ENCODE data around the gene NUP98.
"Not testable (repeated sequence)": the region's sequence is repeated elsewhere in the genome, so short reads cannot be mapped to it uniquely, and the experiment has no call there.

Gene NUP98

DNA sequence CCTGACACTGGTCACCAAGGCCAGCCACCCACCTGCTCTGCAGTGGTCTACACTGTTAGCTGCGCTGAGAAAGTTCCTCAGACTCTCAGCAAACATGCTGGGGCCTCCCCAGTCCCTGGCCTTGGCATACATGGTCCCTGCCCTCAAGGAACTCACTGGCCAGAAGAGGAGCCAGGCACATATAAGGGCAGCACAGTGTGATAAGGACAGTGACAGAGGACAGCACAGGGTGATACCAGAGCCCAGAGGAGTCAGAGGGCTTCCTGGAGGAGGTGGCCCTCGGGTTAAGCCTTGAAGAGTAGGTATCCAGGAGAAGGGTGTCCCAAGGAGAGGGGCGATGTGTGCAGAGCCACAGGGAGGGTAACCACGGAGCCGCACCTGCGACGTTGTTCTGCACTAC is 151.8 kb downstream of the NUP98 start:
- in situ Hi-C loops (cut with MboI; ENCODE audit: low sequenced_read_pairs): no loop called here

DNA sequence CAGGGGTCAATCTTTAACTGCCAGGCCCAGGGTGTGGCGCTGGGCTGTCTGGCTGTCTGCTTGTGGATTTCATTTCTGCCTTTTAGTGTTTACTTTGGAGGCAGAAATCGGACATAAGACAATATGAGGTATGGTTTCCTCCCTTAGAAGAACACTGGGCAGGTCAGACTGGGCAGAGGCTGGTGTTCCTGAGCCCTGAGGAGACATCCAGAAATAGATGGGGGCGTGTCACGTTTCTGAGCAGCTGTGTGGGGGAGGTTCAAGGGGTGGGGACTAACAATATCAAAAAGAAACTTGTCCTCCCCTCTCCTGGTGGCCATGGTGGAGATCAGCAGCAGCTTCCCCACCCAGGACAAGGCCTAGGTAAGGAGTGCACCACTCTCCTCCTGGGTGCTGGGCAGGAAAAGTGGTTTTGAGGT is 152.5 kb downstream of the NUP98 start, which contains the start of gene ART1:
Gene ART1, plus strand, starts transcription at position 312 of the 419 bp plus-strand sequence. CDS start 14,086 bp downstream, outside the sequence.
- in situ Hi-C loops (cut with MboI; ENCODE audit: low sequenced_read_pairs): no loop called here

DNA sequence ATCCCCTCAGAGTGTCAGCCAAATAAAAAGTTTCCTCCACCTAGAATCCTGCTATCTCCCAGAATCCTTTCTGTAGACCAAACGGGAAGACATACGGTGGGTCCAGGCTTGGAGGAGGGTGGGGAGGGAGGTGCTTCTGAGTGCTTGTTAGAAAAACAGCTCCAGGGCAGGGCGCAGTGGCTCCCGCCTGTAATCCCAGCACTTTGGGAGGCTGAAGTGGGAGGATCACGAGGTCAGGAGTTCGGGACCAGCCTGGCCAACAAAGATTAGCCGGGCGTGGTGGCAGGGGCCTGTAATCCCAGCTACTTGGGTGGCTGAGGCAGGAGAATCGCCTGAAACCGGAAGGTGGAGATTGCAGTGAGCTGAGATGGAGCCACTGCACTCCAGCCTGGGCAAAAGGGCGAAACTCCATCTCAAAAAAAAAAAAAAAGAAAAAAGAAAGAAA is 154.2 kb downstream of the NUP98 start:
- in situ Hi-C loops (cut with MboI; ENCODE audit: low sequenced_read_pairs): not testable (repeated sequence)

DNA sequence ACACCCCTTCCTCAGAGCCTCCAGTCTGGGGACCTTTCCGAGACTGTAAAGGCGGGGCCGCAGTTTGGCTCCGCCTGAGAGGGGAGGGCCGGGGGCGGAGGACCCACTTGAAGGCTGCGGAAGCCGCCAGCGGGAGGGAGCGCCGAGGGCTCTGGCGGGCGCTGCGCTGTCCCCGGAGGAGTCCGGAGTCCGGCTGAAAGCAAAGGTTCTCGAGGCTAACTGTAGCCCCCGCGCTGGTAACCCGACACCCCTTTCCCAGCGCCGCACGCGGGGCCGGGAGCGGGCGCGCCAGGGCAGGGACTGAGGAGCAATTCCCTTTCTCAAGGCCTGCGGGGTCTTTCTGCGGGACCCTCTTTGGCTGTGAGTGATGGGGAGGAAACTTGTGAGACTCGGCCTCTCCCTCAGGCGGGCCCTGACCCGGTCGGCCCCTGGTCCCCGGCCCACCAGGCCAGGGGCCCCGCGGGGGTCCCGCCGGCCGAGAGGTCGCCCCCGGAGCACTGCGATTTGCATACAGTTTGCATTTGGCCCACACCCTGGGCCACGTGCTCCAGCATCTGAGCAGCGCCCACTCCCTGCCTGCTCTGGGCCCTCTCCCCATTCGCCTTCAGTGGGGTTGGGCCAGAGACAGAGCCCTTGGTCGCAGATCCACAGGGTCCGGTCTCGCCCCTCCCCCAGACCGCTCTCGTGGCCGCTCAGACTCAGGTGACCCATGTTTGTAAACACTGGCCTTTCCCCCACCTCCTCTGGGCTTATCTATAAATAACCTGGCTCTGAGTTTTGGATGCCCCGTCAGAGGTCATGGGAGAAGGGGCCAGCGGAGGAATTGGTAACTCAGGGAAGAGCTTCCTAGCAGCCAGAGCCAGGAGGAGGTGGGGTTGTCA is 155.0 kb downstream of the NUP98 start:
- in situ Hi-C loops (cut with MboI; ENCODE audit: low sequenced_read_pairs): no loop called here

DNA sequence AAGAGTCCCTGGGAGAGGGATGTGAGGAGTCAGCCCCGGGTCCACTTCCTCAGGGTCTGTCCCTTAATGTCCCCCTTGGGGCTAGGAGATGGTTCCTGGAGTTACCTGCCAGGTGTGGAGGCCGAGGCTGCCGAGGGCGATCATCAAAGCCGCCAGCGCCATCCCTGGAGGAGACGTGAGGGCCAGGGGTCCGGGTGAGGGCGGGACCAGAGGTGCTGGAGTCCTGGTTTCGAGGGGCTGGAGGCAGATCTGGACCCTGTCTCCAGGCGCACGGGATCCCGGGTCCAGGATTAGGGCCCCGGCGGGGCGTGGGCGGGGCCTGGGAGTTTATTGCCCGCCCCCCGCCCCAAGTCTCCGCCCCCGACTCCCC is 155.7 kb downstream of the NUP98 start, which contains the start of gene ART5:
Gene ART5, minus strand, starts transcription at position 292 of the 370 bp plus-strand sequence. Its CDS starts 130 bp downstream, at position 162.
- in situ Hi-C loops (cut with MboI; ENCODE audit: low sequenced_read_pairs): no loop called here

DNA sequence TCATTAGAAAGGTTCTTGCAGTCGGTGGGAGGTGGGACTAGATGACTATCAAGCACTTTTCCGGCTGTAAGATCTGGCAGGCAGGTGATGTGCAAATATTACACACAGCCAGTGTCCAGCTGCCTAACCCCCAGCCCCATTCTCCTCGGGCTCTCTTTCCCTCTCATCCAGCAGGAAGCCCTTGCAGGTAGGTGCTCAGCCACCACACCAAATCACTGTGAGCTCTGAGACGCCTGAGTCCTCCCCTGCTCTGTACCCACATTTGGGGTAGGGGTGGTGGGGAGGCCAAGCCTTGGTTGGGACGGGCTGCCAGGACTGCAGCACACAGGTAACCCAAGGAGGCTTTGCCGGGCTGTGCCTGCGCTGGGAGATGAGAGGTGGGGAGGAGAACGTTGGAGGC is 156.2 kb downstream of the NUP98 start:
- in situ Hi-C loops (cut with MboI; ENCODE audit: low sequenced_read_pairs): no loop called here

DNA sequence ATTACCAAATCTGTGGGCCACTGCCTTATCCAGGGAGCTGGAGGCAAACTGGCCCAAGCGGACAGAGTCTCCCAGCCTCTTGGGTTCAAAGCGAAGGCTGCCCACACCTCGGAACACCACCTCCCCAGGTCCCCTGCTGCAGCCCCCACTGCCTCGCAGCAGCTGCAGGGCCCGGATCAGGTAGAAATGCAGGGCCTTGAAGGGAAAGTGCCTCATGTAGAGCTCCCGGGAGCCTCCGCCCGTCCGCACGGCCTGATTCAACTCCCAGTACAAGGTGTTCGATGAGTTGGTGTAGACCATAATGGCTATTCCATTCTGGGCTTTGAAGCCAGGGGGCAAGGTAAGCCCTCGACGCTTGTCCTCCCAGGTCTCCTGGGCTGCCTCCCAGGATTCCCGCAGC is 157.5 kb downstream of the NUP98 start:
- in situ Hi-C loops (cut with MboI; ENCODE audit: low sequenced_read_pairs): no loop called here

DNA sequence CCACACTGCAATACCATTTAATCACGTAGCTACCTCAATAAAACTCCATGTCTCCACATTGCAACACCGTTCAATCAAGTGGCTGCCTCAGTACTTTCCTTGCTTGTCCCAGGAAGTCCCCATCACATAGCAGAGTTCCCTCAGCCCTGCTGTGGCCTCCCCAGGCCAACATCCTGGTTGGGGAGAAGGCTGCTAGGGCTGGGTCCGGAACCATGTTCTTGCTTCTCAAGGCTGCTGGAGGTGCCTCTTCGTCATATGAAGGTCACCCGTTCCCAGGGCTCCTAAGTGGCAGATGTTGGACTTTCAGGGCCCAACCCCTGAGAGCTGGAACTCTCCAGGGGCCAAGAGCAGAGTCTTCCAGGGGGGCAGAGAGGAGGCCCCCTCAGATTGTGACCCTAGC is 158.8 kb downstream of the NUP98 start:
- in situ Hi-C loops (cut with MboI; ENCODE audit: low sequenced_read_pairs): no loop called here

DNA sequence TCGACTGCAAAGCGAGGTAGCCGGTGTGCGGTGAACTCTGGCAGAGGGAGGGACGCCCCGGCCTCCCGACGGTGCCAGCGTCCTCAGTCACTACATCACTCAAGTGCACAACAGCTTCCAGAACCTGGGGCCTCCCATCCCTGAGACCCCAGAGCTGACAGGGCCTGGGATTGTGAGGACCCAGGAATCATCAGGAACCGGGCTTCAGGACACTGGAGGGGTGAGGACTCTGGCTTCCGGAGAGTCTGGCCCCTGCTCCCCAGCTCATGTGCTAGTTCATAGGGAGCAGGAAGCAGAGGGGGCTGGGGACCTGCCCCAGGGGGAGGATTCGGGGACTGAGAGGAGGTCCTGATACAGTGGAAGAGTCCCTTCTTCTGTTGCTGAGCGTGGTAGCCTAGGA is 160.2 kb downstream of the NUP98 start:
- in situ Hi-C loops (cut with MboI; ENCODE audit: low sequenced_read_pairs): no loop called here

DNA sequence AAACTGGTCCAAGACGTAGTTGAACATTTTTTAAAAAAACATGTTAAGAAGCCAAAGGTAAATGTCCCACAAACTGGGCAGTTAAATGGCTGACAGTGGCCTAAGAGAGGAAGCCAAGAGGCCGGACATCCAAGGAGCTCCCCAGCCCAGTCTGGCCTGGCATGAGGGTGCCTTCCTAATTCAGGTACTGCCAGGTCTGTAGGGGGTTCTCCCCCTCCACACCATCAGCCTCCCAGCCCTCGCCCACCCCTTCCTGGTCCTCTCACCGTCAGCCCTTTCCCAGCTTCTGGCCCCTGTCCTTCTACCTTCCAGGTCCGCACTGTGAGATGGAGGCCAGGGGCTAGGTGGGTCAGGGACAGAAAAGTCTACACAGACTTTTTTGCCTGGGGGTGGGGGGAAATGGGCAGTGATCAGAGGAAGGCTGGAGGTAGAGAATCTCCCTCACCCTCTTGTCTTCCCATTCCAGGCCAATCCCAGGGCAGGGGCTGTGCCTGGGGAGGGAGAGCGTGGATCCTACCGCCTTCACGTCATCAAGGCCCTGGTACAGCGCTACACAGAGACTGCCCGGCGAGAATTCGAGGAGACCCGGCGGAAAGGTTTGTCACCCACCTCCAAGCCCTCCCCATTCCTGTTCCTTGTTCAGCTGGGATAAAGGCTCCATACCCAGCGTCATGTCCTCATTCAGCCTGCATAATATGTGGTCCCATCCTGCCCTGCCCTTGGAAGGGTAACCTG is 161.5 kb downstream of the NUP98 start:
- in situ Hi-C loops (cut with MboI; ENCODE audit: low sequenced_read_pairs): no loop called here

DNA sequence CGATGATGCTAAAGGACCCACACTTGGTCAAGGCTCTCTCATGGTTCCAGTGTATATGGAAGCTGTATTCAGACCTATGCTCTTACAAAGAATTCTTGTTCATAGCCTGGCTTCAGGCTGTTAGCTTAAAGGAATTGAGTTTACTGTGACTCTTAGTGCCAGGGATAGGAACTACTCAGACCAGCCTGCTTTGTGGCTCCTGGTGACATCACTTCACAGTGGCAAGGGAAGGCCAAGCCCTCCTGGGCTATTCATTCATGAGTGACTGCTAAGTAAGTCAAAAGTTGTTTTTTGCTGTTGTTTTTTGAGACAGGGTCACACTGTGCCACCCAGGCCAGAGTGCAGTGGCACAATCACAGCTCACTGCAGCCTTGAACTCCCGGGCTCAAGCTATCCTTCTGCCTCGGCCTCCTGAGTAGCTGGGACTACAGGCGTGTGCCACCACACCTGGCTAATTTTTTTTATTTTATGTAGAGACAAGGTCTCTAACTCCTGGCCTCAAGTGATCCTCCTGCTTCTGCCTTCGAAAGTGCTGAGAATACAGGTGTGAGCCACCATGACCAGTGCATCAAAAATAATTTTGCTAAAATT is 165.2 kb downstream of the NUP98 start:
- in situ Hi-C loops (cut with MboI; ENCODE audit: low sequenced_read_pairs): no loop called here

DNA sequence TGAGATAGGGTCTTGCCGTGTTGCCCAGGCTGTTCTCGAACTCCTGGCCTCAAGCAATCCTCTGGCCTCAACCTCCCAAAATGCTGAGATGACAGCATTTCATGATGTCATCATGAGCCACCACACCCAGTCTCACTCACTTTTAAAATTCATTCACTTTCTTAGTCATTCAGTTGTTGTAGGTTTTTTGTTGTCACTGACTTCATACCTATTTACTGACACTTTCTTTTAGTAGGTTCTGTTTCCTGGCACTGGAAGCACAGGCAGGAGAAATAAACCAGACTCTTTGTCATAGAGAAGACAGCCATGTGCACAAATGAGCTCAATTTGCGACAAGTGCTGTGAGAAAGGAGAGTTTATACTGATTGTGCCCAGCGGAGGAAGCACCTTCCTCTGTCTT is 166.0 kb downstream of the NUP98 start:
- in situ Hi-C loops (cut with MboI; ENCODE audit: low sequenced_read_pairs): no loop called here

DNA sequence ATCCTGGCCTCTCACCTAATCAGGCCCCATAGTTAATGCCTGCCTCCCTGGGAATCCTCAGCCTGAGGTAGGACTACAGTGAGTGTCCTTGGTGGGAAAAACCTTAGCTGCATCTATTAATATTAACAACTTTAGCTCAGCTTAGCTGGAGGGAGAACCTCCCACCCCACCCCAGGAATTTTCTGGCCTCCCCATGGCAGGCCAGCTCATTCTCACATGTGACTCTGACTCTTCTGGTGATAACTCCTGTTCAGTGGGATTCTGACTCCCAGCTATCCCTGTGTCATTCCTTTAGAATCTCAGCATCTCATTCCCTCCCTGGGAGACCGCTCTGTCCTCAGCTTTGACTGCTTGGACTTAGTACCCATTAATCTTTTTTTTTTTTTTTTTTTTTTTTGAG is 170.1 kb downstream of the NUP98 start:
- in situ Hi-C loops (cut with MboI; ENCODE audit: low sequenced_read_pairs): no loop called here

DNA sequence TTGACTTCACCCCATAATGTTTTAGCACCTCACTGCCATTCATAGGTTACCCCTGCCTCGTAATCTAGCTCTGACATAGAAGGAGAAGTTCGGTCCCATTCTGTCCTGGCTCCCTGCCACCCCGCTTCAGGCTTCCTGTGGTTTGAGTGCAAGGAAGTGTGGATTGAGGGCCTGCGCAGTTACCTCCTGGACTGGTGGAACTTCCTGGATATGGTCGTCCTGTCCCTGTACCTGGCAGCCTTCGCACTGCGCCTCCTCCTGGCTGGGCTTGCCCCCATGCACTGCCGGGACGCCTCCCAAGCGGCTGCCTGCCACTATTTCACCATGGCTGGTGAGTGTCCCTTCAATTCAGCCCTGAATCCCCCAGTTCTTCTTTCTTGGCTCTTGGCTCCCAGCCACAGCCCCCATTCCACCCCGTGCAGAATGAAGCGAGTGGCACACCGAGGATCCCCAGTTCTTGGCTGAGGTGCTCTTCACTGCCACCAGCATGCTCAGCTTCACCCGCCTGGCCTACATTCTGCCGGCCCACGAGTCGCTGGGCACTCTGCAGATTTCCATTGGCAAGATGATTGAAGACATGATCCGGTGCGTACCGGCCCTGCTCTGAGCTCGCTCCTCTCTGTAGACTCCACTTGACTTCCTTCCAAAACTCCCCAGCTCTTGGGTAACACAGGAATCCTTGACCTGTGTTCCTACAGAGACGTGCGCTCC is 170.9 kb downstream of the NUP98 start:
- in situ Hi-C loops (cut with MboI; ENCODE audit: low sequenced_read_pairs): no loop called here

Data from hTERT RPE-1 (cell line).